CD4-positive, alpha-beta T cell (primary cell): ENCODE results near the gene B3GALT5. TPM values are rescaled to one million over a fixed set of nuclear protein-coding genes. Genes with fewer than 3 reads are reported as not detected.

ENCODE experiments used
- ATAC-seq: fragments of 200-7000 bp; cut with Tn5 transposase; one replicate; pipeline ENCODE4 v1.10.0; 2022; ENCODE audit warnings: mild to moderate bottlenecking; ENCODE audit not compliant: poor library complexity
- CTCF ChIA-PET: fragments of 350-600 bp; sonication (Branson Sonifier 250); formaldehyde crosslinking; loops from one replicate; lab custom pipeline; 2021; ENCODE audit warnings: antibody characterized with exemption, inconsistent platforms; lab: Charles Lee
- POLR2A ChIA-PET: fragments of 350-600 bp; sonication (Branson Sonifier 250); formaldehyde crosslinking; loops from one replicate; lab custom pipeline; 2021; ENCODE audit warnings: antibody characterized with exemption, inconsistent platforms; lab: Charles Lee
- DNase-seq, 14 experiments: peaks; one replicate each; pipeline ENCODE4 v3.0.0-alpha.2; 2013 to 2020; ENCODE audit warnings: mixed read lengths in 2 of 14
- H3K27ac ChIP-seq, 2 donors: one replicate each; pipeline versions ENCODE4 v1.5.1 to v1.7.0; 2013; ENCODE audit warnings: low read length in 2 of 2, low read depth in 1 of 2, mild to moderate bottlenecking in 1 of 2
- H3K27me3 ChIP-seq, 2 experiments: 1 replicate in 1 of 2; 2 replicates in 1 of 2; pipeline versions ENCODE4 v1.6.1 to v1.7.0; 2013; ENCODE audit warnings: low read length in 2 of 2, control low read depth in 1 of 2, mild to moderate bottlenecking in 1 of 2, moderate library complexity in 1 of 2; ENCODE audit not compliant: insufficient read depth in 2 of 2, control insufficient read depth in 1 of 2
- H3K36me3 ChIP-seq: one replicate; pipeline ENCODE4 v1.6.1; 2013; ENCODE audit warnings: low read length, control low read depth; ENCODE audit not compliant: insufficient read depth
- H3K4me1 ChIP-seq: one replicate; pipeline ENCODE4 v1.6.1; 2013; ENCODE audit warnings: low read length, control low read depth; ENCODE audit not compliant: insufficient read depth
- H3K4me3 ChIP-seq: one replicate; pipeline ENCODE4 v1.5.1; 2013; ENCODE audit warnings: mild to moderate bottlenecking, low read length, moderate library complexity
- H3K9me3 ChIP-seq, 2 experiments: 1 replicate in 1 of 2; 2 replicates in 1 of 2; pipeline versions ENCODE4 v1.6.1 to v1.7.0; 2013; ENCODE audit warnings: low read length in 2 of 2, mild to moderate bottlenecking in 2 of 2, control low read depth in 1 of 2, moderate library complexity in 1 of 2; ENCODE audit not compliant: control insufficient read depth in 1 of 2, insufficient read depth in 1 of 2
- H3K27ac Mint-ChIP-seq: one replicate; pipeline ENCODE4 v1.8.0; 2020; ENCODE audit warnings: mixed read lengths
- H3K27me3 Mint-ChIP-seq: one replicate; pipeline ENCODE4 v1.8.0; 2021; ENCODE audit warnings: mixed read lengths
- H3K36me3 Mint-ChIP-seq: one replicate; pipeline ENCODE4 v1.8.0; 2021; ENCODE audit warnings: low read depth, mixed read lengths
- H3K4me1 Mint-ChIP-seq: one replicate; pipeline ENCODE4 v1.8.0; 2021; ENCODE audit warnings: low read depth, mixed read lengths
- H3K4me3 Mint-ChIP-seq: one replicate; pipeline ENCODE4 v1.8.0; 2020; ENCODE audit warnings: mild to moderate bottlenecking, mixed read lengths
- H3K9me3 Mint-ChIP-seq: one replicate; pipeline ENCODE4 v1.8.0; 2020; ENCODE audit warnings: mixed read lengths
- CTCF ChIP-seq: fragments of 200-600 bp; IDR thresholded peaks from one replicate; pipeline ENCODE4 v1.8.0; 2022; ENCODE audit warnings: antibody characterized with exemption, mild to moderate bottlenecking
- intact Hi-C, 2 experiments: fragments of 100-400 bp; cut with DNase I in 1 of 2; cut with micrococcal nuclease in 1 of 2; formaldehyde crosslinking; loops; one replicate each; pipeline versions ENCODE4 v1.15.1 to v1.9.0; 2023 to 2025; cut with DNase I, micrococcal nuclease
- total RNA-seq, 174 experiments: library from RNA in 2 of 174; stranded (reverse) in 2 of 174; gene quantifications; one replicate each; pipeline ENCODE4 v1.2.3 and lab custom pipeline; 2021 to 2026

Gene B3GALT5
- total RNA-seq, 2 experiments from 2014 or later, result not detected

GRCh38 chr21:39611551-39612190, 1.1 kb upstream of the B3GALT5 start:
- no peaks in the 10 kb centered on the region for H3K9me3 Mint-ChIP-seq
- H3K27me3 Mint-ChIP-seq, result peaks cover 55% of the 10 kb centered on the region

DNA sequence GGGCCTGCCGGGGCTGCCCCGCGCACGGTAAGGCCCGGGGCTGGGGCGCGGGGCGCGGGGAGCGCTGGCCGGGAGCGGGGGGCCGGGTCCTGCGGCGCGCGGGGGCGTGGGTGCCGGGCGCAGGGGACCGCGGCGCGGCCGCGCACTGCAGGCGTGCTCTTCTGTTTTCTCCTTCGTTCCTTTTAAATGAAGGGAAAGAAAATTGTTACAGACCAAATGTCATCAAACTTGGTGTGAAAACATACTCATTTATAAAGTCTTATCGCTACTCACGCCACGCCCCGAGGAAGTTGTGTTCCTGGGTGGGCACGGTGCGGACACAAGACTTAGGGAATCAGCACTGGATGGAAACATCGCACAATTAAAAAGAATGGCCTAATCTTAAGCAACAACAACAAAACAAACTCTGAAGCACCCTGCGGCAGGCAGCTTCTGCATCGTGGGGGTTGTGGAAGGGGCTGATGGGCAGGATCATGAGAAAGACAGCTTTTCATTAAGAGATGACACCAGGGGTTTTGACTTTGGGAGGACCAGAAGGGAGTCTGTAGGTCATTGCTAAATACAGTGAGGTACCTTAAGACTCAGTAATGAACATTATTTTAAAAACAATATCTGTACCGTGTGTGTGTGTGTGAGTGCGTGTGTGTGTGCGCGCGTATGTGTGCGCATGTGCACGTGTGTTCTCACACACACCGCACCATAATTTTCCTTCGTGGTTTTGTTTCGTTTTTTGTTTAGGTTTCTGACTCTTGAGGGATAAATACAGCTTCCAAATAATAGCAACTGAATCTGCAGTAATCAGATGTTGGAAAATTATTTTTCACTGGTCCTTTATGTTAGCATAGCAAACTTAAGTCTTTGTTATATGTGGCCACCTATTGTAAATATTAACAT, 548 bp downstream of the B3GALT5 start:
- Mint-ChIP-seq H3K4me3 (no peak overlapping the region), H3K27me3 (peaks cover 63% of the 10 kb centered on the region), H3K4me1 (peaks cover 3% of the 10 kb centered on the region), H3K9me3 (no peaks in the 10 kb centered on the region), H3K27ac (no peak overlapping the region), H3K36me3 (no peaks in the 10 kb centered on the region)
- DNase-seq, result no peak
- Histone ChIP-seq H3K27ac (no peak overlapping the region), H3K36me3 (no peaks in the 10 kb centered on the region), H3K9me3 (peaks cover 0 to 12% of the 10 kb centered on the region in 2 experiments), H3K4me1 (no peaks in the 10 kb centered on the region), H3K27me3 (peaks cover 19 to 34% of the 10 kb centered on the region in 2 experiments), H3K4me3 (no peak overlapping the region)
- ATAC-seq, result no peak
- ChIA-PET CTCF (no interaction called here), POLR2A (no interaction called here)
- TF ChIP-seq CTCF, result no peak
- intact Hi-C loops, result no loop called here

More at GRCh38 chr21:39611551-39612190, 1.1 kb upstream of the B3GALT5 start:
- TF ChIP-seq CTCF, result no peak
- DNase-seq, result no peak
- POLR2A ChIA-PET, result no interaction called here
- no peak overlapping the region for H3K4me3 Mint-ChIP-seq
- no peaks in the 10 kb centered on the region for H3K36me3 Mint-ChIP-seq
- intact Hi-C loops, result no loop called here
- H3K36me3 ChIP-seq, result no peaks in the 10 kb centered on the region
- H3K4me1 Mint-ChIP-seq, result peaks cover 3% of the 10 kb centered on the region
- H3K4me3 ChIP-seq, result no peak overlapping the region
- H3K4me1 ChIP-seq, result no peaks in the 10 kb centered on the region
- H3K27ac Mint-ChIP-seq, result no peak overlapping the region
- no peak overlapping the region for H3K27ac ChIP-seq
- peaks cover 0 to 12% of the 10 kb centered on the region in 2 experiments for H3K9me3 ChIP-seq
- no peak for ATAC-seq
- CTCF ChIA-PET, result no interaction called here
- H3K27me3 ChIP-seq, result peaks cover 19 to 34% of the 10 kb centered on the region in 2 experiments

GRCh38 chr21:39616211-39616772, 3.6 kb downstream of the B3GALT5 start:
- intact Hi-C loops, result no loop called here
- Mint-ChIP-seq H3K27ac (no peak overlapping the region), H3K36me3 (no peaks in the 10 kb centered on the region), H3K27me3 (peaks cover 53% of the 10 kb centered on the region), H3K4me1 (peaks cover 3% of the 10 kb centered on the region), H3K9me3 (peaks cover 2% of the 10 kb centered on the region), H3K4me3 (no peak overlapping the region)
- TF ChIP-seq CTCF, result no peak
- Histone ChIP-seq H3K27me3 (peaks cover 14 to 34% of the 10 kb centered on the region in 2 experiments), H3K36me3 (no peaks in the 10 kb centered on the region), H3K4me1 (no peaks in the 10 kb centered on the region), H3K27ac (no peak overlapping the region), H3K4me3 (no peak overlapping the region), H3K9me3 (peaks cover 0 to 10% of the 10 kb centered on the region in 2 experiments)
- CTCF ChIA-PET, result no interaction called here
- POLR2A ChIA-PET, result no interaction called here
- DNase-seq (no peak), ATAC-seq (no peak)
